CD4-positive, alpha-beta memory T cell (primary cell): ENCODE measurements around the gene HFE. TPM values are rescaled to one million over a fixed set of nuclear protein-coding genes. Genes with fewer than 3 reads are reported as not detected.

Experiments used
- CTCF ChIA-PET: fragments of 350-600 bp; sonication (Branson Sonifier 250); formaldehyde crosslinking; loops from one replicate; lab custom pipeline; 2021; ENCODE audit warnings: inconsistent platforms; ENCODE audit not compliant: partially characterized antibody; lab: Charles Lee
- POLR2A ChIA-PET: fragments of 350-600 bp; sonication (Branson Sonifier 250); formaldehyde crosslinking; loops from one replicate; lab custom pipeline; 2021; ENCODE audit not compliant: partially characterized antibody; lab: Charles Lee
- DNase-seq, 5 donors: peaks; one replicate each; pipeline versions ENCODE4 v3.0.0 to v3.0.0-alpha.2; 2020 to 2022; ENCODE audit warnings: mixed read lengths in 1 of 5
- H3K27ac ChIP-seq: one replicate; pipeline ENCODE4 v1.7.0; 2013; ENCODE audit warnings: low read depth, low read length
- H3K27me3 ChIP-seq: 2 replicates; pipeline ENCODE4 v1.7.0; 2013; ENCODE audit warnings: mild to moderate bottlenecking, low read length, moderate library complexity; ENCODE audit not compliant: insufficient read depth
- H3K36me3 ChIP-seq: 2 replicates; pipeline ENCODE4 v1.7.0; 2013; ENCODE audit warnings: mild to moderate bottlenecking, low read length, moderate library complexity; ENCODE audit not compliant: insufficient read depth
- H3K4me1 ChIP-seq: 2 replicates; pipeline ENCODE4 v1.7.0; 2013; ENCODE audit warnings: mild to moderate bottlenecking, low read length, moderate library complexity; ENCODE audit not compliant: insufficient read depth
- H3K4me3 ChIP-seq, 2 donors: one replicate each; pipeline ENCODE4 v1.7.0; 2013; ENCODE audit warnings: low read length in 2 of 2, mild to moderate bottlenecking in 1 of 2
- H3K9me3 ChIP-seq, 2 donors: one replicate each; pipeline ENCODE4 v1.7.0; 2013; ENCODE audit warnings: low read length in 2 of 2, control low read depth in 1 of 2; ENCODE audit not compliant: control insufficient read depth in 1 of 2
- H3K27ac Mint-ChIP-seq, 7 donors: one replicate each; pipeline ENCODE4 v1.8.0; 2020 to 2021; ENCODE audit warnings: mixed read lengths in 7 of 7, mild to moderate bottlenecking in 6 of 7, inconsistent platforms in 3 of 7, moderate library complexity in 3 of 7
- H3K27me3 Mint-ChIP-seq, 2 donors: one replicate each; pipeline ENCODE4 v1.8.0; 2020 to 2021; ENCODE audit warnings: mixed read lengths in 2 of 2
- H3K36me3 Mint-ChIP-seq, 2 donors: one replicate each; pipeline ENCODE4 v1.8.0; 2020 to 2021; ENCODE audit warnings: mixed read lengths in 2 of 2, inconsistent platforms in 1 of 2, mild to moderate bottlenecking in 1 of 2
- H3K4me1 Mint-ChIP-seq, 4 donors: one replicate each; pipeline ENCODE4 v1.8.0; 2020 to 2021; ENCODE audit warnings: mixed read lengths in 4 of 4, mild to moderate bottlenecking in 1 of 4
- H3K4me3 Mint-ChIP-seq, 8 donors: one replicate each; pipeline ENCODE4 v1.8.0; 2020 to 2021; ENCODE audit warnings: mixed read lengths in 8 of 8, mild to moderate bottlenecking in 7 of 8, moderate library complexity in 6 of 8, inconsistent platforms in 3 of 8
- H3K9me3 Mint-ChIP-seq, 8 donors: one replicate each; pipeline ENCODE4 v1.8.0; 2020 to 2021; ENCODE audit warnings: mixed read lengths in 8 of 8, mild to moderate bottlenecking in 5 of 8, inconsistent platforms in 3 of 8, moderate library complexity in 1 of 8
- intact Hi-C: fragments of 100-400 bp; cut with micrococcal nuclease; formaldehyde crosslinking; loops from one replicate; pipeline ENCODE4 v1.15.1; 2023
- polyA plus RNA-seq, 2 donors: library from polyadenylated mRNA; unstranded; fragments of 300-500 nt; fragmentation: Illumina TruSeq; gene quantifications; one replicate each; pipeline ENCODE4 v1.2.3, GENCODE V29; 2021
- total RNA-seq, 2 experiments: library from RNA; stranded (reverse); gene quantifications; one replicate each; pipeline ENCODE4 v1.2.3, GENCODE V29; 2021

HFE gene
- total and polyA plus RNA-seq, 4 experiments from 2014 or later: 3.4 to 4.2 (median 3.9) TPM

GRCh38 chr6:26136321-26136720 is 49.1 kb downstream of the HFE start:
- CTCF ChIA-PET: no interaction called here
- Mint-ChIP-seq H3K27ac (peak overlapping the region in 2 of 7 donors; percentile 0 to 51), H3K4me3 (no peak overlapping the region), H3K9me3 (no peaks in the 10 kb centered on the region), H3K36me3 (peaks cover 14 to 28% of the 10 kb centered on the region in 2 donors), H3K27me3 (no peaks in the 10 kb centered on the region), H3K4me1 (peaks cover 20 to 46% (median 28%) of the 10 kb centered on the region in 4 donors)
- Histone ChIP-seq H3K4me3 (no peak overlapping the region), H3K9me3 (no peaks in the 10 kb centered on the region), H3K27me3 (no peaks in the 10 kb centered on the region), H3K4me1 (peaks cover 5% of the 10 kb centered on the region), H3K36me3 (peaks cover 3% of the 10 kb centered on the region), H3K27ac (no peak overlapping the region)
- intact Hi-C loops: loop anchor here (1.0 kb wide), 1 partner anchor 9 kb away; no protein-coding TSS in a partner anchor
- no peak for DNase-seq
- POLR2A ChIA-PET: interaction anchor here (0.8 to 8.0 kb wide), 4 partner anchors 11 to 80 kb away, joined by 3 to 90 read pairs (median 28); a partner anchor contains a TSS

- Mint-ChIP-seq H3K36me3 (peaks cover 7 to 14% of the 10 kb centered on the region in 2 donors), H3K4me3 (no peak overlapping the region), H3K27me3 (no peaks in the 10 kb centered on the region), H3K4me1 (peaks cover 8 to 14% (median 9%) of the 10 kb centered on the region in 4 donors), H3K9me3 (no peaks in the 10 kb centered on the region), H3K27ac (peak overlapping the region in 1 of 7 donors; percentile 23)
- Histone ChIP-seq H3K9me3 (no peaks in the 10 kb centered on the region), H3K4me1 (peaks cover 5% of the 10 kb centered on the region), H3K27me3 (no peaks in the 10 kb centered on the region), H3K36me3 (peaks cover 3% of the 10 kb centered on the region), H3K27ac (no peak overlapping the region), H3K4me3 (no peak overlapping the region)
- ChIA-PET POLR2A (interaction anchor here (1.0 to 8.0 kb wide), 3 partner anchors 15 to 19 kb away, joined by 5 to 90 read pairs (median 7); a partner anchor contains a TSS), CTCF (no interaction called here)
- intact Hi-C loops: no loop called here
- no peak for DNase-seq
Observed at GRCh38 chr6:26140254-26140966, 53.2 kb downstream of the HFE start.

GRCh38 chr6:26140967-26141294 is 53.7 kb downstream of the HFE start:
- Histone ChIP-seq H3K36me3 (peaks cover 3% of the 10 kb centered on the region), H3K27ac (no peak overlapping the region), H3K4me1 (peaks cover 5% of the 10 kb centered on the region), H3K27me3 (no peaks in the 10 kb centered on the region), H3K4me3 (no peak overlapping the region), H3K9me3 (no peaks in the 10 kb centered on the region)
- ChIA-PET CTCF (no interaction called here), POLR2A (interaction anchor here (2.4 to 8.0 kb wide), 2 partner anchors 15 kb away, joined by 24 to 90 read pairs; a partner anchor contains a TSS)
- no peak overlapping the region for H3K27ac Mint-ChIP-seq
- peak overlapping the region in 1 of 8 donors; percentile 2 for H3K4me3 Mint-ChIP-seq
- H3K36me3 Mint-ChIP-seq: peaks cover 7 to 13% of the 10 kb centered on the region in 2 donors
- H3K4me1 Mint-ChIP-seq: peaks cover 5 to 9% (median 8%) of the 10 kb centered on the region in 4 donors
- H3K27me3 Mint-ChIP-seq: no peaks in the 10 kb centered on the region
- no peak for DNase-seq
- H3K9me3 Mint-ChIP-seq: no peaks in the 10 kb centered on the region
- intact Hi-C loops: no loop called here

DNA sequence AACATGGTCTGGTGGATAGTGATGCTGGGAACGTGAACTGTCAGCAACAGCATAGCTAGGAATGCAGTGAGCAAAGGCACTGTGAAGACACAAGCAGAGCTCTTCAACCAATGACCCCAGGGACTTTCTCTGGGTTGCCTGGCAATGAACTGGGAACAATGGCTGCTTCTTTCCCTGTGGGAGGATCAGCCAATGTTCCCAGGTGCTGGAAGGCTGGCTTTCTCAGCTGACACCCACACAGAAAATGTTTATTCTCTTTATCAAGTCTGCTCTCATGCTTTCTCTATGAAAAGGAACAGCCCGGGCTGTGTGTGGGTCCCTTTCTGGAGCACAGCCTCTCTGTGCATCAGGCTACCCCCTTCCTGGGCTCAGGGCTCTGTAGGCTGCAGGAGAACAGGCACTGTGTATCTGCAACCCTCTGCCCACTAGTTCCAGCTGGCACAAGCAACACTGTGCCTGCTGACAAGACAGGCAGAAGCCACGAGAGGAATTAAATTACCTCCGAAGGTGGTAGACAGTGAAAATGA is 54.2 kb downstream of the HFE start:
- Histone ChIP-seq H3K4me3 (no peak overlapping the region), H3K4me1 (no peaks in the 10 kb centered on the region), H3K27ac (no peak overlapping the region), H3K36me3 (peaks cover 3% of the 10 kb centered on the region), H3K27me3 (no peaks in the 10 kb centered on the region), H3K9me3 (no peaks in the 10 kb centered on the region)
- Mint-ChIP-seq H3K4me1 (peaks cover 0 to 4% (median 3%) of the 10 kb centered on the region in 4 donors), H3K27me3 (no peaks in the 10 kb centered on the region), H3K36me3 (peaks cover 7 to 10% of the 10 kb centered on the region in 2 donors), H3K27ac (no peak overlapping the region), H3K9me3 (no peaks in the 10 kb centered on the region), H3K4me3 (no peak overlapping the region)
- CTCF ChIA-PET: interaction anchor here (0.8 kb wide), 1 partner anchor 16 kb away, joined by 3 read pairs; no protein-coding TSS in a partner anchor
- POLR2A ChIA-PET: interaction anchor here (1.1 to 8.0 kb wide), 4 partner anchors 14 to 1697 kb away, joined by 3 to 90 read pairs (median 14); a partner anchor contains a TSS
- DNase-seq: no peak
- intact Hi-C loops: no loop called here

- H3K4me1 Mint-ChIP-seq: peaks cover 0 to 3% (median 2%) of the 10 kb centered on the region in 4 donors
- no peaks in the 10 kb centered on the region for H3K27me3 ChIP-seq
- CTCF ChIA-PET: interaction anchor here (0.8 kb wide), 1 partner anchor 15 kb away, joined by 3 read pairs; no protein-coding TSS in a partner anchor
Observed at GRCh38 chr6:26142026-26142425, 54.8 kb downstream of the HFE start.

More at GRCh38 chr6:26142026-26142425, 54.8 kb downstream of the HFE start:
- H3K36me3 Mint-ChIP-seq: peaks cover 7 to 10% of the 10 kb centered on the region in 2 donors
- Histone ChIP-seq H3K9me3 (no peaks in the 10 kb centered on the region), H3K4me1 (no peaks in the 10 kb centered on the region), H3K27ac (no peak overlapping the region), H3K36me3 (peaks cover 3% of the 10 kb centered on the region), H3K4me3 (no peak overlapping the region)
- DNase-seq: no peak
- POLR2A ChIA-PET: interaction anchor here (1.1 to 8.0 kb wide), 4 partner anchors 14 to 1696 kb away, joined by 3 to 90 read pairs (median 14); a partner anchor contains a TSS
- intact Hi-C loops: no loop called here
- peak overlapping the region in 1 of 7 donors; percentile 41 for H3K27ac Mint-ChIP-seq
- H3K9me3 Mint-ChIP-seq: no peaks in the 10 kb centered on the region
- no peaks in the 10 kb centered on the region for H3K27me3 Mint-ChIP-seq
- H3K4me3 Mint-ChIP-seq: no peak overlapping the region

Other genes starting within 250 kb of the HFE start
- under 1 TPM; 0.81 to 1.00 TPM for gene SLC17A3, start 213.2 kb upstream of the HFE start, total RNA-seq
- under 1 TPM in 1 of 2 donors, not detected in 1; 0.75 TPM for gene SLC17A3, start 213.2 kb upstream of the HFE start, polyA plus RNA-seq
- not detected for gene SLC17A2, start 156.7 kb upstream of the HFE start, total RNA-seq
- not detected for gene SLC17A2, start 156.7 kb upstream of the HFE start, polyA plus RNA-seq
- gene TRIM38, start 124.6 kb upstream of the HFE start, total RNA-seq: 10 to 100 TPM; 37.7 TPM
- gene TRIM38, start 124.6 kb upstream of the HFE start, polyA plus RNA-seq: 10 to 100 TPM in 1 of 2 donors, 1 to 10 TPM in 1; 4.5 to 10.0 TPM